Measurements from ENCODE around the gene MT1A.

MT1A gene

GRCh38 chr16:56630134-56630533 lies 8.3 kb upstream of the MT1A start:
- in situ Hi-C loops (cut with HindIII; ENCODE audit: low sequenced_read_pairs): no loop called here

DNA sequence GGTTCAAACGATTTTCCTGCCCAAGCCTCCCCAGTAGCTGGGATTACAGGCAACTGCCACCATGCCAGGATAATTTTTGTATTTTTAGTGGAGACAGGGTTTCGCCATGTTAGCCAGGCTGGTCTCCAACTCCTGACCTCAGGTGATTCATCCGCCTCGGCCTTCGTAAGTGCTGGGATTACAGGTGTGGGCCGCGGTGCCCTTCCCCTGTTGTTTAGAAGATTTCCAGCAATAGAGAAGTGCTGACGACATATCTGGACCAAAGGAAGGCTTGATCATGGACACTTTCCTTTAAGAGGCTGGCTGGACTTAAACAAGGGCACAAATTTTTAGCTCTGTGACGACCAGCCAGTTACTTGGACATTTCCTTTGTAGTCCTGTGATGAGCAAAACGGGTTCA lies 7.3 kb upstream of the MT1A start:
- in situ Hi-C loops (cut with HindIII; ENCODE audit: low sequenced_read_pairs): no loop called here

DNA sequence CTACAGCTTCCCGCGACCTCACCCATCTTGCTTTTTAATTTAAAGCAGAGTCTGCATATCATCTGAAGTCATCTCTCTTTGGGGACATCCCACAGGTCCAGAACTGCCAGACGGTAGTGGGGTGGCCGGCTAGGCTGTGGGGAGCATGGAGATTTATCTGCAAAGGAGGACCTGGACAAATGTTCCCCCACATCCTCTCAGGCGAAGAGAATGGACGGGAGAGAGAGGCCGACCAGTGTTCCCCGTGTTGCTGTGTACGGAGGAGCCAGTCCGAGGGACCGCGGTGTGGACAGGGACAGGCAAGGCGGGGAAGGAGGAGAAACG lies 6.7 kb upstream of the MT1A start:
- in situ Hi-C loops (cut with HindIII; ENCODE audit: low sequenced_read_pairs): no loop called here

DNA sequence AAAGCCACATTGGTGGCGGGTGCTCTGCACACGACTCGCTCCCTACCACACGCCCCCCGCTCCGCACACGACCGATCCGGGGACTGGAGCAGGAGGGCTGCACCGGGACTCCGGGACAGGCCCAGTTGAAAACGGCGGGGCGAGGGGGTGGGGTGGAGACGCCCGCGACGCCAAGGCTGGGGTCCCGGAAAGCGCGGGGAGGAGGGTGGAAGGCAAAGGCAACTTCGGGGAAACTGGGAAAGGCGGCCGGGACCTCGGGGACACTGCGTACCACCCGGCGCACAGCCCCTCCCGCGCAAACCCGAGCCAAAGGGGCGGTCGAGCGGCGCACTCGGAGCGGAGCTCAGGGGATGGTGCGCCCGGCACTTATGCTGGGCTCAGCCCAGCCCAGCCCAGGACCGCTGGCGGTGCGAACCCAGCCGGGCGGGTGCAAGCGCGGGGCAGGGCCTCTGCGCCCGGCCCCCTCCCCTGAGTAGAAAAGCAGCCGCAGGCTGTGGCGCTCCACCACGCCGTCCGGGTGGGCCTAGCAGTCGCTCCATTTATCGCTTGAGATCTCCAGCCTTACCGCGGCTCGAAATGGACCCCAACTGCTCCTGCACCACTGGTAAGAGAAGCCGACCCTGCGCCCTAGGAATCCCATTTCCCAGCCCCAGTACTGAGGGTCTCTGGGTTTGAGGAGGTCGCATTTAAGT lies 6.2 kb upstream of the MT1A start, which contains the start of gene MT1M:
Gene MT1M, plus strand, starts transcription at position 504 of the 692 bp plus-strand sequence. Its CDS starts 73 bp downstream, at position 577.
- in situ Hi-C loops (cut with HindIII; ENCODE audit: low sequenced_read_pairs): no loop called here

DNA sequence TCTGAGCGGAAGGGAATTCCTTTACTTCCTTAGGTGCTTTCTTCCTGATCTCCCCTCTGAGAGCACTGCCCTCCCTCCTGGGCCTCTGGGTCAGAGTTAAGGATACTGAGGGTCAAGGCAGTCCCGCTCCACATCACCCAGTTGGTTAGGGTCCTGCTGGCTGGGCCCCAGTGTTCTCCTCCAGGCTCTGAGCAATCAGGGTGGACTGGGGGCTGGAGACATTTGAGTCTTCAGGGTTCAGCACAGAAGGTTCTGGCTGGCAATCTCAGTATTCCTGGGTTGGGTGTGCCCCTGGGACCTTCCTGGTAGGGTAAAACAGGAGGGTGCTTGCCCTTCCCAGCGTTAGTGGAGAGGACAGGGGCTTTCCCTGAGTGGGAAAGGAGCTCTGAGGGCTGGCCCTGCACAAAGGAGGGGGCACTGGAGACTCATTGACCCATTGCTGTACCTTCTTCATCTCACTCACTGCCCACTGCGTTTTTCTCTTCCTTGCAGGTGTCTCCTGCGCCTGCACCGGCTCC lies 5.6 kb upstream of the MT1A start:
- in situ Hi-C loops (cut with HindIII; ENCODE audit: low sequenced_read_pairs): no loop called here

GRCh38 chr16:56633535-56633934 lies 4.9 kb upstream of the MT1A start:
- in situ Hi-C loops (cut with HindIII; ENCODE audit: low sequenced_read_pairs): no loop called here

- in situ Hi-C loops (cut with HindIII; ENCODE audit: low sequenced_read_pairs): no loop called here
These were observed 3.6 kb upstream of the MT1A start for GRCh38 chr16:56634715-56635440.

DNA sequence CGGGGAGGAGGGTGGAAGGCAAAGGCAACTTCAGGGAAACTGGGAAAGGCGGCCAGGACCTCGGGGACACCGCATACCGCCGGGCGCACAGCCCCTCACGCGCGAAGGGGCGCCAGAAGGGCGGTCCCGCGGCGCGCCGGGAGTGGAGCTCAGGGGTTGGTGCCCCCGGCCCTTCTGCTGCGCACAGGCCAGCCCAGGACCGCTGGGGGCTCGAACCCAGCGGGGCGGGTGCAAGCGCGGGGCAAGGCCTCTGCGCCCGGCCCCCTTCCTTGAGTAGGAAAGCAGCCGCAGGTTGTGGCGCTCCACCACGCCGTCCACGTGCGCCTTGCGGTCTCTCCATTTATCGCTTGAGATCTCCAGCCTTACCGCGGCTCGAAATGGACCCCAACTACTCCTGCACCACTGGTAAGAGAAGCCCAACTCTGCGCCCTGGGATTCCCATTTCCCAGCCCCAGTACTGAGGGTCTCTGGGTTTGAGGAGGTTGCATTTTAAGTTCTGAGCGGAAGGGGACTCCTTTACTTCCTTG lies 3.0 kb upstream of the MT1A start:
- in situ Hi-C loops (cut with HindIII; ENCODE audit: low sequenced_read_pairs): no loop called here

DNA sequence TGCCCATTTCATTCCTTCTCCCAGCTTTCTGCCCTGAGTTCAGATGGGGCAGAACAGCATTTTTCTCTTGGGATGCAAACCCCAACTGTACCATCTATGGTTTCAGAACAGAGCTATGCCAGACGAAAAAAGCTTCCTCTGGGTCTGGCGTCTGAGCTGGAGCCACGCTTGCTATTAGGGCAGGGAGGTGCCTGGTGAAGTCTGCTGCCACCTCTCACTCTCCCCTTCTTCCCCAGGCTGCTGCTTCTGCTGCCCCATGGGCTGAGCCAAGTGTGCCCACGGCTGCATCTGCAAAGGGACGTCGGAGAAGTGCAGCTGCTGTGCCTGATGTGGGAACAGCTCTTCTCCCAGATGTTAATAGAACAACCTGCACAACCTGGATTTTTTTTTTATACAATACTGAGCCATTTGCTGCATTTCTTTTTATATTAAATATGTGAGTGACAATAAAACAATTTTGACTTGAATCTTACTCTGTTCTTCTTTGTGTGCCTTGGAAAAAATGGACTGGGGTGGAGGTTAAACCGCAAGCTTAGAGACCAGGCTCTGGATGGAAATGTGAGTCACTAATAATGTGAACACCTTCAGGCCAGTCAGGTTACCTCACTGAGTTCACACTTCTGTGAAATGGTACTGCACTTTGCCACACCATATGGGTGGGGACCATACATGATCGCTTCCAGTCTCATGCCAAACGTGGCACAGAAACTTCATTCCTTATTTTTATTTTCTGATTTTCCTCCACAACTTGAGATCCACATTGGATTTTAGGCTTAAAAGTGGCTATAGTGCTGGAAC lies 1.7 kb upstream of the MT1A start:
- in situ Hi-C loops (cut with HindIII; ENCODE audit: low sequenced_read_pairs): no loop called here

GRCh38 chr16:56639045-56639444 lies 579 bp downstream of the MT1A start:
- in situ Hi-C loops (cut with HindIII; ENCODE audit: low sequenced_read_pairs): no loop called here

DNA sequence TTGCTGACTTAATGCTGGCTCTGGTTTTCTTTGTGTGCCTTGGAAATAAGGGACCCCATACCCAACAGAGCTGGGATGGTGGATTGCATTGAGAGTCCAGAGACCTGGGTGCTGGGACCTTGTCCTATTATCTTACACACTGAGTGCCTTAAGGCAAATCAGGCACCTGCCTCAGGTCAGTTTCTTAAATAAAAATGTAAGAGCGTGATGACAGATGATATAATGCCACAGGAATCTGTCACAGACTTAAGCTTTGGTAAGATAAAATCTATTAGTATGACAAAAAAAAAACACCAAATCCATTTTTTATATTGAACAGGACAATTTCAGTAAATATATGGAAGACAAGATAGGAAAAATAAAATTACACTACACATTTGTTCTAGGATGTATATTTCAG lies 1.6 kb downstream of the MT1A start:
- in situ Hi-C loops (cut with HindIII; ENCODE audit: low sequenced_read_pairs): no loop called here

DNA sequence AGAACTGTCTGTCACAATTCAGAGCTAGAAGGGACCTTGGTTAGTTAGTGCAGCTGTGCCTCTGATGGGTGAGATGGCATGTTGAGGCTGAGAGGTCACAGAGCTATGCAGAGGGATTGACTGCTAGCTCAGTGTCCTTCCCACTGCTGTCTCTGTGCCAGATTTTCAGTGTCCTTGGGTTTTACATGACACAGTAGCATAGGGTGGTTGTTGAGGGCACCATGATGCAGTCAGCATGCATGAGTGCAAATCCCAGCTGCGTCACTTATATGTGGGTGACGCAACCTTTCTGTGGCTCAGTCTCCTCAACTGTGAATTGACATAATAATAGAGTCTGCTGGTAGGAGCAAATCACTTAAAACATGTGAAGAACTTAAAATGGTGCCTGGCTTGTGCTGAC lies 2.7 kb downstream of the MT1A start:
- in situ Hi-C loops (cut with HindIII; ENCODE audit: low sequenced_read_pairs): no loop called here

DNA sequence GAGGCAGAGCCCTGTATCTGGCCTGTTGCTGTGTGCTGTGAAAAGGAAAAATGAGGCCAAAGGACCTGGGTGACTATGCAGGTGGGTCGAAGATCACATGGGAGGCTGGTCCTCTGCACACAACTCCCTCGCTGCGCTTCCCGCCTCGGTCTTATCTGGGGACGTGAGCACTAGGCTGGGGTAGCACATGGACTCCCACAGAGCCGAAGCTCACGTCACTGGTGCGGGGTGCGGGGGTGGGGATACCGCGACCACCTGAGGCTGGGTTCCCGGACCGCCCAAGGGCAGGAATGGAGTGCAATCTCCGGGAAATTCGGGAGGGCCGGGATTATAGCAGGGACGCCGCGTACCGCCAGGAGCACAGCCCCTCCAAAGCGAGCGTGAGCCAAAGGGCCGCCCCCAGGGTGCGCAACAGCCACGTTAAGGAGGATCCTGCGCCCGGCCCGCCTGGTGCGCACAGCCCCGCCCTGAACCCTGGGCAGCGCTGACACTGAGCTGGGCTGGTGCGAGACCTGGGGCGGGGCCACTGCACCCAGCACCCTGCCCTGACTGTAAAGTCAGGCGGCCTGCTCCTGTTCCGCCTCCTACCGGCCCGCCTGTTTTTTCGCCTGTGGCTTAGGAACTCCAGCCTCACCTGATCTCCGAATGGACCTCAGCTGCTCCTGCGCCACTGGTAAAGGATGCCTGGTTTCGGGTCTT lies 4.8 kb downstream of the MT1A start:
- in situ Hi-C loops (cut with HindIII; ENCODE audit: low sequenced_read_pairs): no loop called here

- in situ Hi-C loops (cut with HindIII; ENCODE audit: low sequenced_read_pairs): no loop called here
These were observed 5.4 kb downstream of the MT1A start for GRCh38 chr16:56643833-56644232.

- in situ Hi-C loops (cut with HindIII; ENCODE audit: low sequenced_read_pairs): no loop called here
These were observed 6.8 kb downstream of the MT1A start for GRCh38 chr16:56645311-56645710.

GRCh38 chr16:56645838-56646237 lies 7.4 kb downstream of the MT1A start:
- in situ Hi-C loops (cut with HindIII; ENCODE audit: low sequenced_read_pairs): no loop called here

DNA sequence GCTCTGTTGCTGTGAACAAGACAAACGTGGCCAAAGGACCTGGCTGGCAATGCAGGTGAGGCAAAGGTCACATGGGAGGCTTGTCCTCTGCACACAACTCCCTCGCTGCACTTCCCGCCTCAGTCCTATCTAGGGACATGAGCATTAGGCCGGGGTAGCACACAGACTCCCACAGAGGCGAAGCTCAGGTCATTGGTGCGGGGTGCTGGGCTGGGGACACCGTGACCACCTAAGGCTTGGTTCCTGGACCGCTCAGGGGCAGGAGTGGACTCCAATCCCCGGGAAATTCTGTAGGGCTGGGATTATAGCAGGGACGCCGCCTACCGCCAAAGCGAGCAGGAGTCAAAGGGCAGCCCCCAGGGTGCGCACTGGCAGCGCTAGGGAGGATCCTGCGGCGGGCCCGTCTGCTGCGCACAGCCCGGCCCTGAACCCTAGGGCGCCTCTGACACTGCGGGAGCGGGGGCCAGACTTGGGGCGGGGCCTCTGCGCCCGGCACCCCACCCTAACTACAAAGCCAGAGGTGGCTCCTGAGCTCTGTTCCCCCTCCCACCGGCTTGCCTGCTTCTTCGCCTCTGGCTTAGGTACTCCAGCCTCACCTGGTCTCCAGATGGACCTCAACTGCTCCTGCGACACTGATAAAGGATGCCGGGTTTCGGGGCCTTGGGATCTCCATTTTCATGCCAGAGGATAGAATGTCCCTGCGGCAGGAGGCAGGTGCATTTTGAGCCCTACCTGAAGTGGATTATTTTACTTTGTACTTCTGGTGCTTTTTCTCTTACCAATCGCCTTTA lies 9.4 kb downstream of the MT1A start:
- in situ Hi-C loops (cut with HindIII; ENCODE audit: low sequenced_read_pairs): no loop called here

- in situ Hi-C loops (cut with HindIII; ENCODE audit: low sequenced_read_pairs): no loop called here
These were observed 10.8 kb downstream of the MT1A start for GRCh38 chr16:56649271-56649670.

DNA sequence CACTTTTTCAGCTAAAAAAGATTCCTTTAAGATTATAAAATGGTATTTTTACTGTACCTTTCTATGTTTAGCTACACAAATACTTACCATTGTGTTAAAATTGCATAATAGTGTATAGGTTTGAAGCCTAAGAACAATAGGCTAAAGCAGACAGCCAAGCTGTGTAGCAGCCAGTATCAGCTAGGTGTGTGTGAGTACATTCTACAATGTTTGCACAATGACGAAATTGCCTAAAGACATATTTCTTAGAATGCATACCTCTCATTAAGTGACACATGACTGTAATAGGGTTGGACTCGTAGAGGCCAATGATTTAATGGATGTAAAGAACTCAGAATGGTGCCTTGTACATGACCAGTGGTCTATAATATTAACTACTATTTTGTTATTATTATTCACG lies 11.4 kb downstream of the MT1A start:
- in situ Hi-C loops (cut with HindIII; ENCODE audit: low sequenced_read_pairs): loop anchor here (5.0 kb wide), 1 partner anchor 83 kb away; the partner anchor contains the start of gene MT4

- in situ Hi-C loops (cut with HindIII; ENCODE audit: low sequenced_read_pairs): loop anchor here (5.0 kb wide), 1 partner anchor 84 kb away; the partner anchor contains the start of gene MT4
These were observed 13.1 kb downstream of the MT1A start, which contains the start of gene MT1B for GRCh38 chr16:56651586-56651985. Gene MT1B (plus strand): TSS chr16:56651886. CDS start chr16:56651954, 68 bp downstream.

Data from endothelial cell of hepatic sinusoid (primary cell).